ENCODE results near the gene FCMR.

Gene FCMR

GRCh38 chr1:206892351-206892984 lies 29.3 kb downstream of the FCMR start:
- WGBS, result 54% methylated on average over 3 of the region's 3 CpGs

GRCh38 chr1:206891412-206891811 lies 30.3 kb downstream of the FCMR start:
- no peak overlapping the region for H2BK120ac ChIP-seq (ENCODE audit: low read depth, low read length)
- H3K27me3 ChIP-seq (ENCODE audit: control insufficient read depth in 1 of 2, insufficient read depth in 1 of 2, low read length in 2 of 2), result peaks cover 0 to 13% of the 10 kb centered on the region in 2 experiments
- H3K36me3 ChIP-seq (ENCODE audit: control insufficient read depth in 1 of 2, insufficient read depth in 2 of 2, low read depth in 1 of 2, low read length in 2 of 2), result no peaks in the 10 kb centered on the region
- H2BK12ac ChIP-seq (ENCODE audit: low read length in 2 of 2), result peak overlapping the region in 1 of 2 experiments; percentile 40
- H3K18ac ChIP-seq (ENCODE audit: low read depth in 1 of 2, low read length in 2 of 2), result no peak overlapping the region
- H3K27ac ChIP-seq (ENCODE audit: low read length, poor library complexity, severe bottlenecking), result no peak overlapping the region
- no peak overlapping the region for H2AK5ac ChIP-seq (ENCODE audit: low read length, severe bottlenecking)
- H3K4me3 ChIP-seq (ENCODE audit: insufficient read depth in 1 of 2, low read depth in 1 of 2, low read length in 2 of 2), result no peak overlapping the region
- H2BK15ac ChIP-seq (ENCODE audit: low read depth, poor library complexity, severe bottlenecking), result peak overlapping the region; percentile 18
- H3K9me3 ChIP-seq (ENCODE audit: control insufficient read depth, low read length), result no peaks in the 10 kb centered on the region
- no peak for DNase-seq
- no peaks in the 10 kb centered on the region for H3K79me1 ChIP-seq (replicated peaks; ENCODE audit: low read length, poor library complexity, severe bottlenecking)
- H3K9ac ChIP-seq (ENCODE audit: low read length), result no peak overlapping the region
- no peak overlapping the region for H2BK5ac ChIP-seq (ENCODE audit: low read depth, low read length, poor library complexity, severe bottlenecking)
- H4K8ac ChIP-seq (ENCODE audit: low read length), result no peak overlapping the region
- no peak overlapping the region for H2AFZ ChIP-seq (ENCODE audit: low read depth, low read length)
- no peak overlapping the region for H3K4ac ChIP-seq (ENCODE audit: low read depth in 1 of 2, low read length in 2 of 2)
- 80% methylated on average over 1 of the region's 1 CpG for WGBS
- no peak overlapping the region for H4K91ac ChIP-seq (ENCODE audit: low read length)
- H3K4me2 ChIP-seq (ENCODE audit: low read length, poor library complexity, severe bottlenecking), result no peak overlapping the region
- H3K23ac ChIP-seq (ENCODE audit: low read length in 2 of 2), result no peak overlapping the region
- H3K14ac ChIP-seq (ENCODE audit: low read length in 2 of 2), result no peak overlapping the region
- H3K4me1 ChIP-seq (ENCODE audit: control insufficient read depth, insufficient read depth, low read depth, low read length), result no peaks in the 10 kb centered on the region

More at GRCh38 chr1:206892351-206892984, 29.3 kb downstream of the FCMR start:
- Histone ChIP-seq H2BK15ac (ENCODE audit: low read depth, poor library complexity, severe bottlenecking) (no peak overlapping the region), H4K91ac (ENCODE audit: low read length) (no peak overlapping the region), H3K9ac (ENCODE audit: low read length) (no peak overlapping the region), H3K4me1 (ENCODE audit: control insufficient read depth, insufficient read depth, low read depth, low read length) (no peaks in the 10 kb centered on the region), H3K4me3 (ENCODE audit: insufficient read depth in 1 of 2, low read depth in 1 of 2, low read length in 2 of 2) (no peak overlapping the region), H3K4me2 (ENCODE audit: low read length, poor library complexity, severe bottlenecking) (no peak overlapping the region), H3K9me3 (ENCODE audit: control insufficient read depth, low read length) (no peaks in the 10 kb centered on the region), H2BK5ac (ENCODE audit: low read depth, low read length, poor library complexity, severe bottlenecking) (no peak overlapping the region), H3K27ac (ENCODE audit: low read length, poor library complexity, severe bottlenecking) (no peak overlapping the region), H3K36me3 (ENCODE audit: control insufficient read depth in 1 of 2, insufficient read depth in 2 of 2, low read depth in 1 of 2, low read length in 2 of 2) (no peaks in the 10 kb centered on the region), H3K79me1 (replicated peaks; ENCODE audit: low read length, poor library complexity, severe bottlenecking) (no peaks in the 10 kb centered on the region), H2BK120ac (ENCODE audit: low read depth, low read length) (no peak overlapping the region), H2BK12ac (ENCODE audit: low read length in 2 of 2) (no peak overlapping the region), H4K8ac (ENCODE audit: low read length) (no peak overlapping the region), H3K23ac (ENCODE audit: low read length in 2 of 2) (no peak overlapping the region), H3K27me3 (ENCODE audit: control insufficient read depth in 1 of 2, insufficient read depth in 1 of 2, low read length in 2 of 2) (peaks cover 0 to 9% of the 10 kb centered on the region in 2 experiments), H3K4ac (ENCODE audit: low read depth in 1 of 2, low read length in 2 of 2) (no peak overlapping the region), H2AK5ac (ENCODE audit: low read length, severe bottlenecking) (no peak overlapping the region), H3K18ac (ENCODE audit: low read depth in 1 of 2, low read length in 2 of 2) (no peak overlapping the region), H2AFZ (ENCODE audit: low read depth, low read length) (no peak overlapping the region), H3K14ac (ENCODE audit: low read length in 2 of 2) (no peak overlapping the region)
- peak; percentile 60 for DNase-seq

- Histone ChIP-seq H3K4me2 (ENCODE audit: low read length, poor library complexity, severe bottlenecking) (no peak overlapping the region), H3K18ac (ENCODE audit: low read depth in 1 of 2, low read length in 2 of 2) (peak overlapping the region; percentile 3 to 88), H2AFZ (ENCODE audit: low read depth, low read length) (no peak overlapping the region), H2BK15ac (ENCODE audit: low read depth, poor library complexity, severe bottlenecking) (no peak overlapping the region), H3K79me1 (replicated peaks; ENCODE audit: low read length, poor library complexity, severe bottlenecking) (no peaks in the 10 kb centered on the region), H3K23ac (ENCODE audit: low read length in 2 of 2) (no peak overlapping the region), H3K9ac (ENCODE audit: low read length) (peak overlapping the region; percentile 41), H3K4me3 (ENCODE audit: insufficient read depth in 1 of 2, low read depth in 1 of 2, low read length in 2 of 2) (no peak overlapping the region), H3K27ac (ENCODE audit: low read length, poor library complexity, severe bottlenecking) (no peak overlapping the region), H4K8ac (ENCODE audit: low read length) (peak overlapping the region; percentile 41), H4K91ac (ENCODE audit: low read length) (peak overlapping the region; percentile 77), H3K4me1 (ENCODE audit: control insufficient read depth, insufficient read depth, low read depth, low read length) (no peaks in the 10 kb centered on the region), H2BK120ac (ENCODE audit: low read depth, low read length) (peak overlapping the region; percentile 64), H3K4ac (ENCODE audit: low read depth in 1 of 2, low read length in 2 of 2) (peak overlapping the region in 1 of 2 experiments; percentile 60), H2BK12ac (ENCODE audit: low read length in 2 of 2) (peak overlapping the region; percentile 75 to 91), H2BK5ac (ENCODE audit: low read depth, low read length, poor library complexity, severe bottlenecking) (no peak overlapping the region), H3K14ac (ENCODE audit: low read length in 2 of 2) (no peak overlapping the region), H3K36me3 (ENCODE audit: control insufficient read depth in 1 of 2, insufficient read depth in 2 of 2, low read depth in 1 of 2, low read length in 2 of 2) (no peaks in the 10 kb centered on the region), H2AK5ac (ENCODE audit: low read length, severe bottlenecking) (no peak overlapping the region), H3K27me3 (ENCODE audit: control insufficient read depth in 1 of 2, insufficient read depth in 1 of 2, low read length in 2 of 2) (peaks cover 0 to 15% of the 10 kb centered on the region in 2 experiments), H3K9me3 (ENCODE audit: control insufficient read depth, low read length) (no peaks in the 10 kb centered on the region)
- peak; percentile 93 for DNase-seq
- 77% methylated on average over 15 of the region's 15 CpGs for WGBS
Measured at GRCh38 chr1:206890125-206891060, 31.3 kb downstream of the FCMR start.

DNA sequence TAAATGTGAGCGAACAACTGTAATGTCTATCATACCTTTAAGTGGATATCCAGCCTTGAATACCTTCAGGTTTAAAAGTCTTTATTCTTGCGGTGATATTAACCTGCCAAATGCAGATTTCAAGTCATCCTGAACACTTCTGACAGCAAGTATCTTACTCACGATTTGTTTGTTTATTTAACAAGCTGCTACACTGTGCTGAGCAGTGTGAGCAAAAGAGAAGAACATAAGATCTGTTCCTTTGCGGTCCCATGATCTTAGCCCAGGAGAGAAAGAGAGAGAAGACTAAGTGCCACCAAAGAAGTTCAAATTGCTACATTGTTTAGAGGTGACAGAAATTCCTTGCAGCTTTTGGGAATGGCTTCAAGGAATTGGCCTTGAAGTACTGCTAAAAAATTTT lies 34.0 kb downstream of the FCMR start:
- Histone ChIP-seq H3K79me1 (replicated peaks; ENCODE audit: low read length, poor library complexity, severe bottlenecking) (no peaks in the 10 kb centered on the region), H2BK15ac (ENCODE audit: low read depth, poor library complexity, severe bottlenecking) (no peak overlapping the region), H3K9ac (ENCODE audit: low read length) (no peak overlapping the region), H3K4me3 (ENCODE audit: insufficient read depth in 1 of 2, low read depth in 1 of 2, low read length in 2 of 2) (no peak overlapping the region), H2BK5ac (ENCODE audit: low read depth, low read length, poor library complexity, severe bottlenecking) (no peak overlapping the region), H3K36me3 (ENCODE audit: control insufficient read depth in 1 of 2, insufficient read depth in 2 of 2, low read depth in 1 of 2, low read length in 2 of 2) (no peaks in the 10 kb centered on the region), H2BK12ac (ENCODE audit: low read length in 2 of 2) (no peak overlapping the region), H3K14ac (ENCODE audit: low read length in 2 of 2) (no peak overlapping the region), H3K27ac (ENCODE audit: low read length, poor library complexity, severe bottlenecking) (no peak overlapping the region), H4K8ac (ENCODE audit: low read length) (no peak overlapping the region), H4K91ac (ENCODE audit: low read length) (no peak overlapping the region), H3K9me3 (ENCODE audit: control insufficient read depth, low read length) (no peaks in the 10 kb centered on the region), H3K23ac (ENCODE audit: low read length in 2 of 2) (no peak overlapping the region), H3K27me3 (ENCODE audit: control insufficient read depth in 1 of 2, insufficient read depth in 1 of 2, low read length in 2 of 2) (peaks cover 0 to 25% of the 10 kb centered on the region in 2 experiments), H3K4me2 (ENCODE audit: low read length, poor library complexity, severe bottlenecking) (no peak overlapping the region), H2AK5ac (ENCODE audit: low read length, severe bottlenecking) (no peak overlapping the region), H2AFZ (ENCODE audit: low read depth, low read length) (no peak overlapping the region), H2BK120ac (ENCODE audit: low read depth, low read length) (no peak overlapping the region), H3K4me1 (ENCODE audit: control insufficient read depth, insufficient read depth, low read depth, low read length) (no peaks in the 10 kb centered on the region), H3K4ac (ENCODE audit: low read depth in 1 of 2, low read length in 2 of 2) (no peak overlapping the region), H3K18ac (ENCODE audit: low read depth in 1 of 2, low read length in 2 of 2) (no peak overlapping the region)
- peak; percentile 71 for DNase-seq
- WGBS, result 65% methylated on average over 4 of the region's 4 CpGs
